ENCODE measurements around the gene TK1.

Gene TK1

DNA sequence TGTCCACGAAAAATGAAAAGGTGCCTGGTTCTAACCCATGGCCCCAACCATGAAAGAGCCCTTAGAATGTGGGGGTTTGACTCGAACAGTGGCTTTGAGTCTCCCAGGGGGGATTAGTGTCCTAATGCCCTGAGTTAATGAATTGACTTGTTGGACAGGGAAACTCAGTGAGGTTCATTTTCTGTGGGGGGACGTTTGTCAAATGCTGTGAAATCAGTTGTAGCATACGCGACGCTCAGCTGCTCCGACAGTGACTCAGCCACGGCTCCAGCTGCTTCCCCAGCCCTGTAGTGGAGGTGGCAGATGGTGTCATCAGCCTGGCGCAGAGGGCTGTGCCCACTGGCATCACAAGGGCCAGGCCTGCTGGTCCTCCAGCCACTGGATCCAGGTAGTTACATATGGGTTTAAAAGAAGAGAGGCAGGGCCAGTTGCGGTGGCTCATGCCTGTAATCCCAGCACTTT is 40.6 kb upstream of the TK1 start:
- ChIA-PET CTCF (no interaction called here), POLR2A (interaction anchor here (1.1 to 3.0 kb wide), 2 partner anchors 27 to 40 kb away, joined by 3 to 15 read pairs; partner anchors contain the start of genes AFMID and TK1)
- TF ChIP-seq, protein P1, sequence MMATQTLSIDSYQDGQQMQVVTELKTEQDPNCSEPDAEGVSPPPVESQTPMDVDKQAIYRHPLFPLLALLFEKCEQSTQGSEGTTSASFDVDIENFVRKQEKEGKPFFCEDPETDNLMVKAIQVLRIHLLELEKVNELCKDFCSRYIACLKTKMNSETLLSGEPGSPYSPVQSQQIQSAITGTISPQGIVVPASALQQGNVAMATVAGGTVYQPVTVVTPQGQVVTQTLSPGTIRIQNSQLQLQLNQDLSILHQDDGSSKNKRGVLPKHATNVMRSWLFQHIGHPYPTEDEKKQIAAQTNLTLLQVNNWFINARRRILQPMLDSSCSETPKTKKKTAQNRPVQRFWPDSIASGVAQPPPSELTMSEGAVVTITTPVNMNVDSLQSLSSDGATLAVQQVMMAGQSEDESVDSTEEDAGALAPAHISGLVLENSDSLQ (IDR thresholded peaks at IDR 0.05) = no peak
- DNase-seq (ENCODE audit: extremely low spot score) = no peak

DNA sequence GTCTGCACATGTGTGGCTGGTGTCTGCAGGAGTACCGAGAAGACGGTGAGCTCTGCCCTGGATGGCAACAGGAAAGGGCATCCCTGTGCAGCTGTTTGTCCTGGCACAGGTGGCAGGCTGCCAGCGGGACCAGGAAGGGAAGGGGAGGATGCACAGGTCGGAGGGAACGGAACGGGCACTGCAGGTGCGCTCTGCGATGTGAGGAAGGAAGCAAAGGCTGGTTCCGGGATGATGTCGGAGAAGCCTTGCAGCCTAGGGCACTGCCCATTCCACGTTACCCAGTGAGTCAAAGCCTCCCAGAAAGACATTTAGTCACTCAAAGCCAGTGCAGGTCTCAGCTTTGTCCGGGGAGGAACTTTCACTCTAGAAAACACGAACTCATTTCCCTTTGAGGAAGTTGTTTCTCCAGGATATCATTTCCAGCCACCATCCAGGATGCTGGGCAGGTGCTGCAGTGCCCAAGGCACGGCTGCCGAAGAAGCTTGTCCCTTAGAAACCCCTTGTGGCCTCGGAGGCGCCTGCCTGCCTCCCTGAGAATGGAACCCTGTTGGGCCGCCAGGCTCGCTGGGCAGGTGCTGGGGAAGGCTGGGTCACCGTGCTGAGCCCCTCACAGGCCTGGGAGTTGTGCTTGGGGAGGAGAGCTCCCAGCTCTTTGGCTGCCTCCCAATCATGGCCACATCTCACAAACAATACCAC is 40.1 kb upstream of the TK1 start:
- DNase-seq (ENCODE audit: extremely low spot score) = no peak
- TF ChIP-seq BHLHE40 (IDR thresholded peaks at IDR 0.05; ENCODE audit: borderline replicate concordance) (no peak), LEF1 (IDR thresholded peaks at IDR 0.05; ENCODE audit: borderline replicate concordance) (no peak), FOXA1 (IDR thresholded peaks at IDR 0.05) (no peak), TARDBP (IDR thresholded peaks at IDR 0.05) (no peak), ZNF384 (IDR thresholded peaks at IDR 0.05) (no peak), SUZ12 (IDR thresholded peaks at IDR 0.05) (no peak), ELF4 (IDR thresholded peaks at IDR 0.05) (no peak), NFRKB (IDR thresholded peaks at IDR 0.05) (no peak), FOXM1 (IDR thresholded peaks at IDR 0.05; ENCODE audit: borderline replicate concordance) (no peak), FOXK2 (IDR thresholded peaks at IDR 0.05) (no peak), SP1 (IDR thresholded peaks at IDR 0.05) (no peak), ARNT (IDR thresholded peaks at IDR 0.05) (no peak), L3MBTL2 (conservative IDR thresholded peaks at IDR 0.05) (no peak)
- TF ChIP-seq, protein P1 (IDR thresholded peaks at IDR 0.05) = no peak
- ChIA-PET CTCF (interaction anchor here (2.3 kb wide), 1 partner anchor 24 kb away, joined by 5 read pairs; no protein-coding TSS in a partner anchor), POLR2A (interaction anchor here (1.4 to 3.0 kb wide), 4 partner anchors 10 to 40 kb away, joined by 5 to 15 read pairs (median 12); partner anchors contain the start of genes AFMID, BIRC5 and TK1)

DNA sequence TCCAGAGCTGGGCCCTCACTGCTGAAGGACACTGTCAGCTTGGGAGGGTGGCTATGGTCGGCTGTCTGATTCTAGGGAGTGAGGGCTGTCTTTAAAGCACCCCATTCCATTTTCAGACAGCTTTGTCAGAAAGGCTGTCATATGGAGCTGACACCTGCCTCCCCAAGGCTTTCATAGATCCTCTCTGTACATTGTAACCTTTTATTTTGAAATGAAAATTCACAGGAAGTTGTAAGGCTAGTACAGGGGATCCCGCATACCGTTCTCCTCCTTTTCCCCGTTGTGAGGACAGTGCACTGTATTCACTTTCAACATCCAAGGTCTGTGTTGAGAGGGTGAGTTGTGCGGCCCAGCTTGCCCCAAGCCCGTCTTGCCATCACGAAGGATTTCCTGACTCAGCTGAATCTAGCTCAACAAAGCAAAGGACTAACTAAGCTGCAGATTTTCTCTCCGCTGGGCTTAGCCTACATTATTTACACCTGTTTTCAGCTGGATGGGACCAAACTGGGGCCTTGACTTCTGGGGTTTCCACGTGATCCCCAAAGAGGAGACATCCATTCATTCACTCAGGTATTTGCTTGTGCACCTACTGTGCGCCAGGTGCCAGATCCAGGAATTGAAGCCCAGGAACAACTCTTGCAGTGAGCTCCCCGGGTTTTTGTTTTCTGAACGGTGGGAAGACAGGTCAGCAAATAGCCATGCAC is 39.4 kb upstream of the TK1 start:
- DNase-seq (ENCODE audit: extremely low spot score) = no peak
- ChIA-PET CTCF (interaction anchor here (2.3 kb wide), 1 partner anchor 25 kb away, joined by 5 read pairs; no protein-coding TSS in a partner anchor), POLR2A (interaction anchor here (1.4 to 3.0 kb wide), 4 partner anchors 11 to 39 kb away, joined by 5 to 15 read pairs (median 12); partner anchors contain the start of genes AFMID, BIRC5 and TK1)
- no peak for TF ChIP-seq BHLHE40 (IDR thresholded peaks at IDR 0.05; ENCODE audit: borderline replicate concordance)
- TF ChIP-seq TARDBP (IDR thresholded peaks at IDR 0.05) = no peak
- TF ChIP-seq ARNT (IDR thresholded peaks at IDR 0.05) = no peak
- no peak for TF ChIP-seq ZNF384 (IDR thresholded peaks at IDR 0.05)
- TF ChIP-seq SUZ12 (IDR thresholded peaks at IDR 0.05) = no peak
- TF ChIP-seq, protein P1 (IDR thresholded peaks at IDR 0.05) = no peak
- no peak for TF ChIP-seq FOXA1 (IDR thresholded peaks at IDR 0.05)
- no peak for TF ChIP-seq LEF1 (IDR thresholded peaks at IDR 0.05; ENCODE audit: borderline replicate concordance)
- no peak for TF ChIP-seq SP1 (IDR thresholded peaks at IDR 0.05)
- no peak for TF ChIP-seq FOXK2 (IDR thresholded peaks at IDR 0.05)

DNA sequence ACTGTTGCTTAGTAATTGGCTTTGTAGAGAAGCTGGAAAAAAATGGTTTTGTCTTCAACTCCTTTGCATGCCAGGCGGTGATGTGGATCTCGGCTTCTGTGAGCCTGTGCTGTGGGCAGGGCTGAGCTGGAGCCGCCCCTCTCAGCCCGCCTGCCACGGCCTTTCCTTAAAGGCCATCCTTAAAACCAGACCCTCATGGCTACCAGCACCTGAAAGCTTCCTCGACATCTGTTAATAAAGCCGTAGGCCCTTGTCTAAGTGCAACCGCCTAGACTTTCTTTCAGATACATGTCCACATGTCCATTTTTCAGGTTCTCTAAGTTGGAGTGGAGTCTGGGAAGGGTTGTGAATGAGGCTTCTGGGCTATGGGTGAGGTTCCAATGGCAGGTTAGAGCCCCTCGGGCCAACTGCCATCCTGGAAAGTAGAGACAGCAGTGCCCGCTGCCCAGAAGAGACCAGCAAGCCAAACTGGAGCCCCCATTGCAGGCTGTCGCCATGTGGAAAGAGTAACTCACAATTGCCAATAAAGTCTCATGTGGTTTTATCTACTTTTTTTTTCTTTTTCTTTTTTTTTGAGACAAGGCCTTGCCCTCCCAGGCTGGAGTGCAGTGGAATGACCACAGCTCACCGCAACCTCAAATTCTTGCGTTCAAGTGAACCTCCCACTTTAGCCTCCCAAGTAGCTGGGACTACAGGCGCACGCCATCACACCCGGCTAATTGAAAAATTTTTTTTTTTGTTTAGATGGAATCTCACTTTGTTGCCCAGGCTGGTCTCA is 38.4 kb upstream of the TK1 start:
- TF ChIP-seq SP1 (IDR thresholded peaks at IDR 0.05) (no peak), L3MBTL2 (conservative IDR thresholded peaks at IDR 0.05) (no peak), FOXA1 (IDR thresholded peaks at IDR 0.05) (no peak), ZNF384 (IDR thresholded peaks at IDR 0.05) (no peak), TARDBP (IDR thresholded peaks at IDR 0.05) (no peak), ELF4 (IDR thresholded peaks at IDR 0.05) (no peak), ARNT (IDR thresholded peaks at IDR 0.05) (no peak), CTBP1 (IDR thresholded peaks at IDR 0.05; ENCODE audit: borderline replicate concordance) (no peak), FOXK2 (IDR thresholded peaks at IDR 0.05) (no peak), BHLHE40 (IDR thresholded peaks at IDR 0.05; ENCODE audit: borderline replicate concordance) (no peak), NFRKB (IDR thresholded peaks at IDR 0.05) (no peak), HDGF (IDR thresholded peaks at IDR 0.05; ENCODE audit: borderline replicate concordance) (no peak), FOXM1 (IDR thresholded peaks at IDR 0.05; ENCODE audit: borderline replicate concordance) (no peak), SUZ12 (IDR thresholded peaks at IDR 0.05) (no peak), LEF1 (IDR thresholded peaks at IDR 0.05; ENCODE audit: borderline replicate concordance) (no peak)
- TF ChIP-seq, protein P1 (IDR thresholded peaks at IDR 0.05) = no peak
- DNase-seq (ENCODE audit: extremely low spot score) = no peak
- ChIA-PET CTCF (interaction anchor here (2.3 kb wide), 1 partner anchor 26 kb away, joined by 5 read pairs; no protein-coding TSS in a partner anchor), POLR2A (interaction anchor here (1.1 to 3.0 kb wide), 4 partner anchors 11 to 56 kb away, joined by 5 to 15 read pairs (median 12); partner anchors contain the start of genes AFMID, BIRC5 and TK1)
